Suprapubic skin (tissue), 4 donors: Measurements from ENCODE around the gene KLK12.

Source experiments
- POLR2A ChIP-seq, 2 donors: fragments of 450-650 bp; IDR thresholded peaks; one replicate each; pipeline ENCODE4 v1.6.1; 2017; ENCODE audit warnings: antibody characterized with exemption in 2 of 2, mild to moderate bottlenecking in 2 of 2, moderate library complexity in 2 of 2
- POLR2AphosphoS5 ChIP-seq, 3 donors: sonication (generic); formaldehyde crosslinking; IDR thresholded peaks; one replicate each; pipeline ENCODE4 v1.6.1; 2017; ENCODE audit warnings: antibody characterized with exemption in 3 of 3
- TF ChIP-seq, protein P1 (sequence below), 2 donors: fragments of 200-600 bp in 1 of 2; fragments of 450-650 bp in 1 of 2; sonication (generic) in 1 of 2; IDR thresholded peaks; one replicate each; pipeline ENCODE4 v1.5.1; 2016 to 2019; ENCODE audit warnings: antibody characterized with exemption in 2 of 2, mild to moderate bottlenecking in 1 of 2, moderate library complexity in 1 of 2

DNA sequence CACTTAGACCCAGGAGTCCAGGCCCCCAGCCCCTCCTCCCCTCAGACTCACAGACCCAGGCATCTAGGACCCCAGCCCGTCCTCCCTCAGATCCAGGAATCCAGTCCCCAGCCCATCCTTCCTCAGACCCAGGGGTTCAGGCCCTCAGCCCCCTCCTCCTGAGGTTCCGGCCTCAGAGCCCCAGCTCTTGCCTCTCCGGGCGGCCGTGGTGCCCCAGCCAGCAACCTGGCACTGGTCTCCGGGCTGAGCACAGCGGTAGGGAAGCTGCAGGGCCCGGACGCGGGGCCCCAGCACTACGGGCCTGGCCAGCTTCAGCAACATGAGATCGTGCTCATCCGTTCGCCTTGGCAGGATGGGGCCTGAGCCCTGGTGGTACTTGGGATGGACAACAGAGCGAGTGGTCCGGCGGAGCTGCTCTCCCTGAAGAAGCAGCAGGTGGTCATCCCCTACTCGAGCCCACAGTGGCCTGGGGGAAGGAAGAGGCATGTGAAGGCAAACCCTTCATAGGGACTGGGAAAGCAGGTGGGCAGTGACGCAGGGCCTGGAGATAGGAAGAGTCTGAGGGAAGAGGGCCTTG, 19.0 kb downstream of the KLK12 start:
- TF ChIP-seq, protein P1, sequence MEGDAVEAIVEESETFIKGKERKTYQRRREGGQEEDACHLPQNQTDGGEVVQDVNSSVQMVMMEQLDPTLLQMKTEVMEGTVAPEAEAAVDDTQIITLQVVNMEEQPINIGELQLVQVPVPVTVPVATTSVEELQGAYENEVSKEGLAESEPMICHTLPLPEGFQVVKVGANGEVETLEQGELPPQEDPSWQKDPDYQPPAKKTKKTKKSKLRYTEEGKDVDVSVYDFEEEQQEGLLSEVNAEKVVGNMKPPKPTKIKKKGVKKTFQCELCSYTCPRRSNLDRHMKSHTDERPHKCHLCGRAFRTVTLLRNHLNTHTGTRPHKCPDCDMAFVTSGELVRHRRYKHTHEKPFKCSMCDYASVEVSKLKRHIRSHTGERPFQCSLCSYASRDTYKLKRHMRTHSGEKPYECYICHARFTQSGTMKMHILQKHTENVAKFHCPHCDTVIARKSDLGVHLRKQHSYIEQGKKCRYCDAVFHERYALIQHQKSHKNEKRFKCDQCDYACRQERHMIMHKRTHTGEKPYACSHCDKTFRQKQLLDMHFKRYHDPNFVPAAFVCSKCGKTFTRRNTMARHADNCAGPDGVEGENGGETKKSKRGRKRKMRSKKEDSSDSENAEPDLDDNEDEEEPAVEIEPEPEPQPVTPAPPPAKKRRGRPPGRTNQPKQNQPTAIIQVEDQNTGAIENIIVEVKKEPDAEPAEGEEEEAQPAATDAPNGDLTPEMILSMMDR (IDR thresholded peaks at IDR 0.05), result no peak
- TF ChIP-seq POLR2AphosphoS5 (IDR thresholded peaks at IDR 0.05) (no peak), POLR2A (IDR thresholded peaks at IDR 0.05) (no peak)
